ENCODE measurements around the gene TP53RK.

TP53RK gene

DNA sequence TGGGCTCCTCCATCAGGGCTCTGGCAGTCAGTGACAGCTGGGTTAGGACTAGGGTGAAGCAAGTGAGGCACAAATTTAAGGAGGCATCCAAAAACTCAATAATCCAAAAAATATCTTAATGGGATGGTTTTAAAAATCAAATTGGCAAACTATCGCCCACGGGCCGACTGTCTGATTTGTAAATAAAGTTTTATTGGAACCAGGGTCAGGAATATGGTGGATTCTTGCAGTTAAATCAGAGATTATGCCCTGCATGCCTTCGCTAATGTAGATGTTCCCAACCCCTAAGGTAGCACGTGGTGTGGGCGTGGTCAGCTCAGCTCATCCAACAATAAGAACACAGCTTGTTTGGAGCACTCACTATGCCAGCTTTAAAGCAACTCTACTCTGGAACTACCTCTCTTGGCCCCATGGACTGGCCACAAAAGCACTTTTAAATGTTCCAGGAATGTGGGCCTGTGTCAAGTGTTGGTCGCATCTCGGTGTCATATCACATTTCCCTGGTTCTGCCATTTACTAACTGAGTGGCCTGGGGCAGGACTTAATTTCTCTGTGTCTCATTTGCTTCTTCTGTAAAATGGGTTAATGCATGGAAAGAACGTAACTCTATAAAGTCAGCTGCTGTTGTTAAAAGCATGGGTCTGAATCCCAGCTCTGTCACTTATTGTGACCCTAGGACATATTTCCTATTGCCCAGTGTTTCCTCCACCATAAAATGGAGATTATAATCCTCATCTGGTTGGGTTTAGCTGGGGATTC, 7.0 kb downstream of the TP53RK start:
- DNase-seq (ENCODE audit: low read depth in 1 of 2, low spot score in 1 of 2): peak in 1 of 2 experiments; percentile 20
- no peak overlapping the region; the same call in 1 of the 2 replicates for H3K27ac ChIP-seq (replicated peaks)
- no peak overlapping the region for H3K4me3 ChIP-seq (replicated peaks; ENCODE audit: insufficient read depth, low read length)
- TF ChIP-seq GABPA (IDR thresholded peaks at IDR 0.05; ENCODE audit: low read depth): no peak
- TF ChIP-seq, protein P1, sequence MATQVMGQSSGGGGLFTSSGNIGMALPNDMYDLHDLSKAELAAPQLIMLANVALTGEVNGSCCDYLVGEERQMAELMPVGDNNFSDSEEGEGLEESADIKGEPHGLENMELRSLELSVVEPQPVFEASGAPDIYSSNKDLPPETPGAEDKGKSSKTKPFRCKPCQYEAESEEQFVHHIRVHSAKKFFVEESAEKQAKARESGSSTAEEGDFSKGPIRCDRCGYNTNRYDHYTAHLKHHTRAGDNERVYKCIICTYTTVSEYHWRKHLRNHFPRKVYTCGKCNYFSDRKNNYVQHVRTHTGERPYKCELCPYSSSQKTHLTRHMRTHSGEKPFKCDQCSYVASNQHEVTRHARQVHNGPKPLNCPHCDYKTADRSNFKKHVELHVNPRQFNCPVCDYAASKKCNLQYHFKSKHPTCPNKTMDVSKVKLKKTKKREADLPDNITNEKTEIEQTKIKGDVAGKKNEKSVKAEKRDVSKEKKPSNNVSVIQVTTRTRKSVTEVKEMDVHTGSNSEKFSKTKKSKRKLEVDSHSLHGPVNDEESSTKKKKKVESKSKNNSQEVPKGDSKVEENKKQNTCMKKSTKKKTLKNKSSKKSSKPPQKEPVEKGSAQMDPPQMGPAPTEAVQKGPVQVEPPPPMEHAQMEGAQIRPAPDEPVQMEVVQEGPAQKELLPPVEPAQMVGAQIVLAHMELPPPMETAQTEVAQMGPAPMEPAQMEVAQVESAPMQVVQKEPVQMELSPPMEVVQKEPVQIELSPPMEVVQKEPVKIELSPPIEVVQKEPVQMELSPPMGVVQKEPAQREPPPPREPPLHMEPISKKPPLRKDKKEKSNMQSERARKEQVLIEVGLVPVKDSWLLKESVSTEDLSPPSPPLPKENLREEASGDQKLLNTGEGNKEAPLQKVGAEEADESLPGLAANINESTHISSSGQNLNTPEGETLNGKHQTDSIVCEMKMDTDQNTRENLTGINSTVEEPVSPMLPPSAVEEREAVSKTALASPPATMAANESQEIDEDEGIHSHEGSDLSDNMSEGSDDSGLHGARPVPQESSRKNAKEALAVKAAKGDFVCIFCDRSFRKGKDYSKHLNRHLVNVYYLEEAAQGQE (IDR thresholded peaks at IDR 0.05; ENCODE audit: insufficient replicate concordance, low read depth): no peak
- TF ChIP-seq SPI1 (IDR thresholded peaks at IDR 0.05; ENCODE audit: borderline replicate concordance, low read depth): no peak
- TF ChIP-seq, protein P2, sequence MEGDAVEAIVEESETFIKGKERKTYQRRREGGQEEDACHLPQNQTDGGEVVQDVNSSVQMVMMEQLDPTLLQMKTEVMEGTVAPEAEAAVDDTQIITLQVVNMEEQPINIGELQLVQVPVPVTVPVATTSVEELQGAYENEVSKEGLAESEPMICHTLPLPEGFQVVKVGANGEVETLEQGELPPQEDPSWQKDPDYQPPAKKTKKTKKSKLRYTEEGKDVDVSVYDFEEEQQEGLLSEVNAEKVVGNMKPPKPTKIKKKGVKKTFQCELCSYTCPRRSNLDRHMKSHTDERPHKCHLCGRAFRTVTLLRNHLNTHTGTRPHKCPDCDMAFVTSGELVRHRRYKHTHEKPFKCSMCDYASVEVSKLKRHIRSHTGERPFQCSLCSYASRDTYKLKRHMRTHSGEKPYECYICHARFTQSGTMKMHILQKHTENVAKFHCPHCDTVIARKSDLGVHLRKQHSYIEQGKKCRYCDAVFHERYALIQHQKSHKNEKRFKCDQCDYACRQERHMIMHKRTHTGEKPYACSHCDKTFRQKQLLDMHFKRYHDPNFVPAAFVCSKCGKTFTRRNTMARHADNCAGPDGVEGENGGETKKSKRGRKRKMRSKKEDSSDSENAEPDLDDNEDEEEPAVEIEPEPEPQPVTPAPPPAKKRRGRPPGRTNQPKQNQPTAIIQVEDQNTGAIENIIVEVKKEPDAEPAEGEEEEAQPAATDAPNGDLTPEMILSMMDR (IDR thresholded peaks at IDR 0.05; ENCODE audit: insufficient read depth, low read length): no peak
- no peak for TF ChIP-seq POLR2AphosphoS5 (IDR thresholded peaks at IDR 0.05; ENCODE audit: low read depth)
- no peaks in the 10 kb centered on the region for H3K27me3 ChIP-seq (ENCODE audit: insufficient read depth, poor library complexity, severe bottlenecking)

DNA sequence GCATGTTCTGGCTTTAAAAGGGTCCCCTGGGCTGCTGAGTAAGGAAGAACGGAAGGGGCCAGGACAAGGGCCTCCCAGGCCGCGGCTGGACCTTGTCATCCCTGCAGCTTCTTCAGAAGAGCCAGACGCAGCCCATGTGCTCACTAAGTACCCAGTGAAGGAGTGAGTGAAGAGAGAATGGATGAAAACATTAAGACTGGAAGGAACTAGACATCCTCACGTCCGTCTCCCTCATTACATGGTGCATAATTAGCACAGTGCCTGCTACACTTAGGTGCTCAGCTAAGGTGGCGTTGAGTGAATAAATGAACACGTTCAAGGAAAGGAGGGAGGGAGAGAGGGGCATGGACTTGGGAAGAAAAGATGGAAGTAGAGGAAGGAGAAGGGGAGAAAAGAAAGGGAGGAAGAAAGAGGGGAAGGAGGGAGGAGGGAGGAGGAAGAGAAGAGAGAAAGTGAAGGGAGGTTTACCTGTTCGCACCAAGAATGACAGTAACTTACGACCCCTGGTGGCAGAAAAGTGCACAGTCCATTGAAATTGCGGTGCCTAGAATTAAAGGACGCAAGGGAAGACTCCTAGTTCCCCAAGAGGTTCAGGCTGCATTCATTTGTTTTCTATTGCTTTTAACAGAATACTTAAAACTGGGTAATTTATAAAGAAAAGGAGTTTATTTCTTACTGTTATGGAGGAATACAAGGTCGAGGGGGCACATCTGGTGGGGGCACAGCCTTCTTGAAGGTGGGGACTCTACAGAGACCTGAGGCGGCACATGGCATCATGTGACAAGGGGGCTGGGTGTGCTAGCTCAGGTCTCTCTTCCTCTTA, 8.0 kb downstream of the TP53RK start:
- Histone ChIP-seq H3K27me3 (ENCODE audit: insufficient read depth, poor library complexity, severe bottlenecking) (no peaks in the 10 kb centered on the region), H3K27ac (replicated peaks) (no peak overlapping the region), H3K4me3 (replicated peaks; ENCODE audit: insufficient read depth, low read length) (no peak overlapping the region)
- TF ChIP-seq, protein P2 (IDR thresholded peaks at IDR 0.05; ENCODE audit: insufficient read depth, low read length): peak; percentile 89
- TF ChIP-seq, protein P1 (IDR thresholded peaks at IDR 0.05; ENCODE audit: insufficient replicate concordance, low read depth): no peak
- peak; percentile 66 to 73 for DNase-seq (ENCODE audit: low read depth in 1 of 2, low spot score in 1 of 2)

DNA sequence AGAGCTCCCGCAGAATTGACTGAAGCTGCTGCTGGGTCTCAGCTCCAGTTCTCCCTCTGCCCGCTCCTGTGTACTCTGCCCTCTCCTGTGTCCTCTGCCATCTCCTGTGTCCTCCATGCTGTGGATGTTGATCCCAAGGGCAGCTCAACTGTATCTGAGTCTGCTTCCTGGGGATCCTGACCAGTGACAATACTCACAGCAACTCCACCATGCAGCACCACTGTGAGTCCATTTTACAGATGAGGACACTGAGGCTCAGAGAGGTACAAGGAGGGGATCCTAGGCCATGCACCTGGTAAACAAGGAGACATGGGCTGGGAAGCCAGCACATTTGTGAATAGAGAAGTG, 8.6 kb downstream of the TP53RK start:
- TF ChIP-seq, protein P1 (IDR thresholded peaks at IDR 0.05; ENCODE audit: insufficient replicate concordance, low read depth): no peak
- no peak for TF ChIP-seq GABPA (IDR thresholded peaks at IDR 0.05; ENCODE audit: low read depth)
- TF ChIP-seq, protein P2 (IDR thresholded peaks at IDR 0.05; ENCODE audit: insufficient read depth, low read length): no peak
- no peak for TF ChIP-seq SPI1 (IDR thresholded peaks at IDR 0.05; ENCODE audit: borderline replicate concordance, low read depth)
- no peak for TF ChIP-seq POLR2AphosphoS5 (IDR thresholded peaks at IDR 0.05; ENCODE audit: low read depth)
- no peaks in the 10 kb centered on the region for H3K27me3 ChIP-seq (ENCODE audit: insufficient read depth, poor library complexity, severe bottlenecking)
- no peak overlapping the region for H3K4me3 ChIP-seq (replicated peaks; ENCODE audit: insufficient read depth, low read length)
- no peak for DNase-seq (ENCODE audit: low read depth in 1 of 2, low spot score in 1 of 2)
- no peak overlapping the region for H3K27ac ChIP-seq (replicated peaks)
